ENCODE measurements around the gene TBXAS1. TPM values are rescaled to one million over a fixed set of nuclear protein-coding genes. Genes with fewer than 3 reads are reported as not detected.

Gene TBXAS1
- total RNA-seq, 2 experiments from 2014 or later = 0.86 TPM; not detected in 1

DNA sequence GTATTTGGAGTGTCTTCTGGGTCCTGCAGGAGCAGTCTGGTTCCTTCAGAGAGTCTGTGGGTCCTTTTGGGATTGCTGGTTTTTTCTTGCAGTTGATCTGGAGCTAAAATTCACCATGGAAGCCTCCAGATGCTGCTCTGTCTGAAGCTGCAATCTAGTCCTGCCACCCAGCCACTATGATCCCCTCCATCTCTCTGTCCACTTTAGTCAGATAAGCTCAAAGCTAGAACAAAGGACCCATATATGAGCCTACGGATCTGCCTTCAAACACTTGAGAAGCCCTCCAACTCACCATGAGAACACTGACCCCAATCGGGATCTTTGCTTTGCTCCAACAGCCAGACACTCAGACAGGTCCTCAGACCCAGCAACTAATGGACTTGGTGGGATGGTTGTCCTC, 618 bp upstream of the TBXAS1 start:
- no TSS peak for BruUV-seq (replicated peaks)
- peaks cover 12% of the 10 kb centered on the region for H3K4me1 ChIP-seq (ENCODE audit: insufficient read depth, low read length, poor library complexity, severe bottlenecking)
- no peaks in the 10 kb centered on the region for H3K9me2 ChIP-seq (ENCODE audit: insufficient read depth, low read length)
- DNase-seq (ENCODE audit: low spot score) = no peak
- TF ChIP-seq EZH2phosphoT487 (IDR thresholded peaks at IDR 0.05; ENCODE audit: borderline replicate concordance, low read depth, low read length) = no peak
- no peak for TF ChIP-seq CTCF (conservative IDR thresholded peaks at IDR 0.05; ENCODE audit: low read length)
- no peaks in the 10 kb centered on the region for H4K20me1 ChIP-seq (ENCODE audit: insufficient read depth, low read length)
- no peak overlapping the region for H3K4me3 ChIP-seq (ENCODE audit: low read depth, low read length, poor library complexity, severe bottlenecking)
- H3K79me2 ChIP-seq (ENCODE audit: insufficient read depth, low read depth, low read length) = no peaks in the 10 kb centered on the region
- ChIA-PET POLR2A (interaction anchor here (0.6 kb wide), 1 partner anchor 187 kb away, joined by 6 read pairs; no protein-coding TSS in a partner anchor), CTCF (ENCODE audit: unreplicated experiment) (no interaction called here)
- H2AFZ ChIP-seq (ENCODE audit: low read length) = no peak overlapping the region
- H3K27ac ChIP-seq (ENCODE audit: low read depth, low read length, poor library complexity, severe bottlenecking) = no peak overlapping the region
- no peaks in the 10 kb centered on the region for H3K9me3 ChIP-seq (ENCODE audit: low read length)
- intact Hi-C loops (cut with micrococcal nuclease; ENCODE audit: unreplicated experiment) = no loop called here
- no peaks in the 10 kb centered on the region for H3K36me3 ChIP-seq (ENCODE audit: insufficient read depth, low read length)
- H3K4me2 ChIP-seq (ENCODE audit: low read length) = no peak overlapping the region

DNA sequence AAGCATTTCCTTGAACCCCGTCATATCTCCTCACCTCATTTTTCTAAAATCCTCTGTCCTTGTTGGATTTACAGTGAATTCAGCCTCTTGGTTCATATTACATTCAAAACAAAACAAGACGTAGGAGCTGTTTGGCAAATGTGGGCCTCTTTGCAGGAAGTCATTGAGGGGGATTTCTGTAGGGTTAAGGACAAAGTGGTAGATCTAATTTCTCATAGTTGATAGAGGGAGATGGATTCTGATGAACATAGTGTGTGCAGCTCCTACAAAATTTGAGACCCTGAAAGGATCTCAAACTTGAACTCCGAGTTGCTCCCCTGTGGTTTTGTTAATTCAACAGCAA, 682 bp downstream of the TBXAS1 start:
- no peaks in the 10 kb centered on the region for H4K20me1 ChIP-seq (ENCODE audit: insufficient read depth, low read length)
- intact Hi-C loops (cut with micrococcal nuclease; ENCODE audit: unreplicated experiment) = no loop called here
- no peak overlapping the region for H3K4me2 ChIP-seq (ENCODE audit: low read length)
- H2AFZ ChIP-seq (ENCODE audit: low read length) = no peak overlapping the region
- no peak for DNase-seq (ENCODE audit: low spot score)
- no TSS peak for BruUV-seq (replicated peaks)
- CTCF ChIA-PET (ENCODE audit: unreplicated experiment) = no interaction called here
- no peak overlapping the region for H3K27ac ChIP-seq (ENCODE audit: low read depth, low read length, poor library complexity, severe bottlenecking)
- no peaks in the 10 kb centered on the region for H3K9me3 ChIP-seq (ENCODE audit: low read length)
- no peaks in the 10 kb centered on the region for H3K36me3 ChIP-seq (ENCODE audit: insufficient read depth, low read length)
- TF ChIP-seq EZH2phosphoT487 (IDR thresholded peaks at IDR 0.05; ENCODE audit: borderline replicate concordance, low read depth, low read length) = no peak
- H3K4me3 ChIP-seq (ENCODE audit: low read depth, low read length, poor library complexity, severe bottlenecking) = no peak overlapping the region
- H3K4me1 ChIP-seq (ENCODE audit: insufficient read depth, low read length, poor library complexity, severe bottlenecking) = peaks cover 12% of the 10 kb centered on the region
- POLR2A ChIA-PET = no interaction called here
- no peaks in the 10 kb centered on the region for H3K9me2 ChIP-seq (ENCODE audit: insufficient read depth, low read length)
- no peaks in the 10 kb centered on the region for H3K79me2 ChIP-seq (ENCODE audit: insufficient read depth, low read depth, low read length)

DNA sequence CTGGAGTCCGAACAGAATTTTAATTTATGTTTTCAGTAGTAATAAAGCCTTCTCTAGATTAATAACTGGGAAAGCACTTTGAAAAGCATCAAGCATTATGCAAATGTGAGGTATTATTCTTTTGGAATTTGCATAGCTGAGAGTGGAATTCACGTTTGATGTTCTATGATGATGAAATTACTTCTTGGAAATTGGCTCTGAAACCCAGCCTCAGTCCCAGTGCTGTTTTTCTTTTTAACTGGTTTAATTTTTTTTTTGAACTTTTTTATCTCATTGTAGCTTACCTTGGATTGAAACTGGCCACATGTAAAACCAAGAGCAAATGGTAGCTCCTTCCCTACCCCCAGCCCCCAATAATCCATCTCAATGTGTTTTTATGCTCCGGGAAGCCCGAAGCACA, 1.2 kb downstream of the TBXAS1 start:
- Histone ChIP-seq H2AFZ (ENCODE audit: low read length) (no peak overlapping the region), H3K79me2 (ENCODE audit: insufficient read depth, low read depth, low read length) (no peaks in the 10 kb centered on the region), H3K9me2 (ENCODE audit: insufficient read depth, low read length) (no peaks in the 10 kb centered on the region), H3K27ac (ENCODE audit: low read depth, low read length, poor library complexity, severe bottlenecking) (no peak overlapping the region), H3K4me2 (ENCODE audit: low read length) (no peak overlapping the region), H3K4me3 (ENCODE audit: low read depth, low read length, poor library complexity, severe bottlenecking) (no peak overlapping the region), H3K4me1 (ENCODE audit: insufficient read depth, low read length, poor library complexity, severe bottlenecking) (peaks cover 12% of the 10 kb centered on the region), H4K20me1 (ENCODE audit: insufficient read depth, low read length) (no peaks in the 10 kb centered on the region), H3K36me3 (ENCODE audit: insufficient read depth, low read length) (no peaks in the 10 kb centered on the region), H3K9me3 (ENCODE audit: low read length) (no peaks in the 10 kb centered on the region)
- CTCF ChIA-PET (ENCODE audit: unreplicated experiment) = interaction anchor here (0.8 kb wide), 1 partner anchor 86 kb away, joined by 3 read pairs; no protein-coding TSS in a partner anchor
- intact Hi-C loops (cut with micrococcal nuclease; ENCODE audit: unreplicated experiment) = no loop called here
- DNase-seq (ENCODE audit: low spot score) = no peak
- no TSS peak for BruUV-seq (replicated peaks)
- POLR2A ChIA-PET = no interaction called here
- no peak for TF ChIP-seq EZH2phosphoT487 (IDR thresholded peaks at IDR 0.05; ENCODE audit: borderline replicate concordance, low read depth, low read length)
- no peak for TF ChIP-seq CTCF (conservative IDR thresholded peaks at IDR 0.05; ENCODE audit: low read length)
